Spleen (tissue), 3 donors: Measurements from ENCODE around the gene TUBGCP2.

Experiments
- POLR2A ChIP-seq, 3 donors: fragments of 450-650 bp; IDR thresholded peaks; one replicate each; pipeline ENCODE4 v1.5.1; 2017; ENCODE audit warnings: antibody characterized with exemption in 3 of 3, mild to moderate bottlenecking in 1 of 3
- POLR2AphosphoS5 ChIP-seq, 3 donors: sonication (generic); formaldehyde crosslinking; IDR thresholded peaks; one replicate each; pipeline ENCODE4 v1.5.1; 2017; ENCODE audit warnings: antibody characterized with exemption in 3 of 3

DNA sequence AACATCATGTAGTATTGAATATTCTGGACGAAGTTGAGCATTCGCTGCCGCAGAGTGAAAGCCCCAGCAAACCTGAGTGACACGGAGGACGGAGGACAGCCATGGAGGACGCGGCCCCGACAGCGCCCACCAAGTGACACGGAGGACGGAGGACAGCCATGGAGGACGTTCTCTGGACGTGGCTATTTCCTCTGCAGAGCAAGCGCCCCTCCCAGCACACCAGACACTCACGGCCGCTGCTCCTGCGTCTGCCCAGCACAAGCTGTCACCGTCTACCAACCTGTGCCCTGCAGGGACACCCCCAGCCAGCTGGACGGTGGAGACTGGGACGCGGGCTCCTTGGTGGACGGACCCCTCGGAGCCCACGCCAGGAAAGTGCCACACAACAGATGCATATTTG, 24.7 kb downstream of the TUBGCP2 start:
- TF ChIP-seq POLR2AphosphoS5 (IDR thresholded peaks at IDR 0.05) (peak in 2 of 3 donors; percentile 6 to 39), POLR2A (IDR thresholded peaks at IDR 0.05) (no peak)
